BLaER1 (cell line): Measurements from ENCODE around the gene UBE2O.

Experiments used
- H3K27ac ChIP-seq: shearing (Covaris generic); formaldehyde crosslinking; 2 replicates; pipeline ENCODE4 v1.8.1; 2022
- H3K27me3 ChIP-seq: shearing (Covaris generic); formaldehyde crosslinking; 2 replicates; pipeline ENCODE4 v1.8.1; 2022
- H3K36me3 ChIP-seq: shearing (Covaris generic); formaldehyde crosslinking; 2 replicates; pipeline ENCODE4 v1.8.1; 2022
- H3K4me1 ChIP-seq: shearing (Covaris generic); formaldehyde crosslinking; 2 replicates; pipeline ENCODE4 v1.8.1; 2022
- H3K4me2 ChIP-seq: shearing (Covaris generic); formaldehyde crosslinking; 2 replicates; pipeline ENCODE4 v1.8.1; 2022
- H3K4me3 ChIP-seq: shearing (Covaris generic); formaldehyde crosslinking; 2 replicates; pipeline ENCODE4 v1.8.1; 2022
- H3K9ac ChIP-seq: shearing (Covaris generic); formaldehyde crosslinking; 2 replicates; pipeline ENCODE4 v1.8.1; 2022
- H3K9me3 ChIP-seq: shearing (Covaris generic); formaldehyde crosslinking; 2 replicates; pipeline ENCODE4 v1.8.1; 2022
- H4K20me1 ChIP-seq: shearing (Covaris generic); formaldehyde crosslinking; 2 replicates; pipeline ENCODE4 v1.8.1; 2022
- Cebpa-rat ChIP-seq: shearing (Covaris generic); IDR thresholded peaks from 2 replicates; pipeline ENCODE4 v1.8.1; 2022

The UBE2O gene

DNA sequence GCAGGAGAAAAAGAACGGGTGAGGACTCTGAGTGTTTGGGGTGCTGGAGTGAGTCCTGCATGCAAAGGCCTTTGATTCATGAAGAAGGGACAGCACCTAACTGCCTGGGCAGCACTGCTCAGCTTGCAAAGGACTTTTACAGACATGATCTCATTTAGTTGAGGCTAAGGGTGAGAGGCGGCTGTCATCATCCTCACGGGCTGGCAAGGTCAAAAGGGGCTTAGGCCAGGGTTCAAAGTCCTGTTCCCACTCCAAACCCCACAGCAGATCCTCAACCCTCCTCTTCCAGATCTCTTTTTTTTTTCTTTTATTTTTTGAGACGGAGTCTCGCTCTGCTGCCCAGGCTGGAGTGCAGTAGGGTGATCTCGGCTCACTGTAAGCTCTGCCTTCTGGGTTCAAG is 43.5 kb upstream of the UBE2O start:
- H3K4me1 ChIP-seq = peaks cover 94% of the 10 kb centered on the region
- no peaks in the 10 kb centered on the region for H3K27me3 ChIP-seq
- TF ChIP-seq Cebpa-rat = no peak
- H3K4me3 ChIP-seq = no peak overlapping the region
- H3K36me3 ChIP-seq = peaks cover 10% of the 10 kb centered on the region
- H3K27ac ChIP-seq = no peak overlapping the region
- H3K9me3 ChIP-seq = no peaks in the 10 kb centered on the region
- H3K9ac ChIP-seq = peak overlapping the region; percentile 45; the same call in 1 of the 2 replicates
- peaks cover 57% of the 10 kb centered on the region for H4K20me1 ChIP-seq
- peak overlapping the region; percentile 100 for H3K4me2 ChIP-seq

DNA sequence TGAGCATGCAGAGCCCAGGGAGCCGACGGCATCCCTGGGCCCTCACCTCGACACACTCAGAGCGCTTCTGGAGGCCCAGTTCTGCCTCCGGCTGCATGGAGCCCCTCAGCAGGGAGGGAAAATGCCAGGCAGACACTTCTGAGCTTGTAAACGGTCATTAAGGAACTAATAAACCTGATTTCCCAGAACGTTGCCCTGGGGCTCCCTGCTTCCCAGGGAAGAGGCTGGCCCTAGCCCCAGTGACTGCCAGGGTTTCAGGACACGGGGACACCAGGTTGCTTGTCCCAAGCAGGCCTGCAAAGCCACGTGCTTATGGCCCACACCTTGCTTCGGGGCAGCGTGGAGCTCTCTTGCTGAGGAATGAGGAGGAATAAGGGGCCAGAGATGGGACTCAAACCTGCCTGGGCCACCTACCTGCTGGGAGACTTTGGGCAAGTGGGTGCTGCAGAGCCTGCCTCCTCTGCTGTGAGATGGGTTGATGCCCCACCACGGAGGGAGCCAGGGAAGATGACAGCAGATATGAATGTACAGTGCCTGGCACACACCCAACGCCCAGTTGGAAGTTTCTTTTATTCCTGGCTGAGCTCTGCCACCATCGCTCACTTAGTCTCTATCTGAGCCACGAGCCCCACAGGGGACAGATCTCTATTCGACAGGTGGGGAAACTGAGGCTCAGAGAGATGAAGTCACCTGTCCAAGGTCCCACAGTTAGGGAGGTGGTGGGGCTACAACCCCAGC is 42.9 kb upstream of the UBE2O start:
- no peak for TF ChIP-seq Cebpa-rat
- H3K4me3 ChIP-seq = no peak overlapping the region
- peak overlapping the region; percentile 94; the same call in 1 of the 2 replicates for H3K27ac ChIP-seq
- peaks cover 10% of the 10 kb centered on the region for H3K36me3 ChIP-seq
- H3K4me1 ChIP-seq = peaks cover 99% of the 10 kb centered on the region
- no peak overlapping the region for H3K9ac ChIP-seq
- no peaks in the 10 kb centered on the region for H3K27me3 ChIP-seq
- H3K9me3 ChIP-seq = no peaks in the 10 kb centered on the region
- peaks cover 57% of the 10 kb centered on the region for H4K20me1 ChIP-seq
- peak overlapping the region; percentile 100 for H3K4me2 ChIP-seq

DNA sequence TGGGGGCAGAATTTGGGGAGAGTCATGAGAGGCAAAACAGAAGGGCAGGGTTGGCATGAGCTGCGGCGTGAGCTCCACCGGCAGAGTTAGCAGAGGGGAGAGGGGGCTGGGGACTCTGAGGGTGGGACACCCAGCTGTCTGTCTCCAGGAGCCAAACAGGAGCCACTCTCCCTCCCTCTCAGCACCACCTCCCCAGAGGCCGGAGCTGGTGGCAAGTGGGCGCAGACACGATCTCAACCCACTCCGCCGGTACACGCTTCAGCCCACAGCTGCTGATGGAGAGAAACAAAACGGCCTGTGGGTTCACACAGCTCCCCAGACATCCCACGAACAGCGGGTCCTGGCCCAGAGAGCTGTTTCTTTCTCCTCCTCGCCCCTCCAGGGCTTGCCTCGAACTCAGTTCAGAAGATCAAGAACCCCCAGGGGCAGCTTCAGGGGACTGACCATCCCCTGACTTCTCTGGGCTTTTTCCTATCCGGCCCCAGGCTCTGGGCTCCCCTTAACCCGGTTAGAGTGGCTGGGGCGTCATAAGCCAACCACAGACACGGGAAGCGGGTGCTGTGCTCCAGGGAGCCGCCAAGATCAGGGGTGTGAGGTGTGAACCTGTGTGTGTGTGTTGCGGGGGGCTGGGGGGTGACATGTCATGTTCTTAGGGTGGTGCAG is 40.7 kb upstream of the UBE2O start:
- Histone ChIP-seq H3K9me3 (no peaks in the 10 kb centered on the region), H4K20me1 (peaks cover 45% of the 10 kb centered on the region), H3K4me1 (peaks cover 100% of the 10 kb centered on the region), H3K27me3 (no peaks in the 10 kb centered on the region), H3K36me3 (peaks cover 10% of the 10 kb centered on the region), H3K9ac (peak overlapping the region; percentile 80), H3K27ac (peak overlapping the region; percentile 94), H3K4me3 (peak overlapping the region; percentile 63), H3K4me2 (peak overlapping the region; percentile 100)
- TF ChIP-seq Cebpa-rat = no peak

DNA sequence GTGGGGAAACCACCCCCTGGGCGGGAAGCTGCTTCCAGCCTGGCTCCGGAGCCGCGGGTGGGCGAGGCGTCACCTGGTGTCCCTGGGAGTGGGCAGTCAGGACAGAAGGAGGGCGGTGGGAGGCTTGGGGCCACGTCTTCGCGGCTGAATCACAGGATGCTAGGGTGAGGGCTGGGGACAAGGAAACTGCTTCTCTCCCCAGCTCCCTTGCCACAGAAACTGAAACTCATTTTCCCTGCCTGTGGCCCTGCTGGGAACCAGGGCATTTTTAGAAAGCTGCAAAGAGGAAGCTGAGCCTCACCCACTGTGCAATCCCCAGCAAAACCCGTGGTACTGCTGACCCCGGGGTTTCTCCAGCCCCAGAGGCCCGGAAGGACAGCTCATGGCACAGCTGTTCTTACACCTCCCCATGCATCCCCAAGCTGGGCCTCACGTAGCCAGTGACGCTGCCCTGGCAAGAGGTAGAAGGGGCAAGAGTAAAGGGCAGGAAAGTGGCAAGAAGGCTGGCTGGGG is 40.1 kb upstream of the UBE2O start:
- Histone ChIP-seq H4K20me1 (peaks cover 39% of the 10 kb centered on the region), H3K4me1 (peaks cover 95% of the 10 kb centered on the region), H3K27ac (peak overlapping the region; percentile 94), H3K4me3 (peak overlapping the region; percentile 63), H3K9ac (peak overlapping the region; percentile 80), H3K4me2 (peak overlapping the region; percentile 100), H3K36me3 (peaks cover 8% of the 10 kb centered on the region), H3K27me3 (no peaks in the 10 kb centered on the region), H3K9me3 (no peaks in the 10 kb centered on the region)
- no peak for TF ChIP-seq Cebpa-rat

DNA sequence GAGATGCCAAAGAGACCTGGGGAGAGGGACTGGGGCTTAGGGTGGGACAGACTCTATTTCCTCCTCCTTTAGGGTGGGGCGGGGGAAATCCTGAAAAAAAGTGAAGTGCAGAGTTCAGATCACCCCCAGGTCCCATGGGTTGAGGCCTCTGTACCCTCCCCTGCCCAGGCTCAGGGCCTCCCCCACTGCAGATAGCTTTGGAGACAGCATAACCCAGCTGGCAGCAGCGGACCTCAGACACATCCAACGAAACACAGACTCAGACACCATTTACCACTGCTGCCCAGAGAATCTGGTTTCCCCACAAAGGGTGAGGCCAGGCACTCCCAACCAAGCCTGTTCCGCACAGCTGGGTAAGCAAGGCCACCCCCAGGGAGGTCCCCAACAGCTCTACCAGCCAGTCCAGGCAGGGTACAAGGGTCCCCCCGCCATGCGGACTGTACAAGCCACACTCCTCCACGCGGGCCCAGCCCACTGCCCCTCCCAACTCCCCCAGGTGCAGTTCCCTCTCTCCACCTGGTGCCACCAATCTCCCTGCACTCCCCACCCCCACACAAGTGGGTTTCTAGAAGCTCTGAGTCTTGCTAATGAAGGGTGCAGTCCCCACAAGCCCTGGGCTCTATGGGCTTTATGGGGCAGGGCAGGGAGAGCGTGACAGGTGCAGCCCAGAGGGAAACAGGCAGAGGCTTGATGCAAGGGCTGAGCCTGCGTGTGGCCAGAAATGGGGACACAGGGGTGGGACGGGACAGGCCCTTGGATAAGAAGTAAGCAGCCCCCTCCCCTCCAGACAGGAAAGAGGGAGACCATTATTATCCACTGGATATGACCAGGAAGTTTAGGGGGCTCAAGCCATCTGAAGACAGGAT is 39.4 kb upstream of the UBE2O start:
- Histone ChIP-seq H3K4me3 (peak overlapping the region; percentile 63), H3K27ac (peak overlapping the region; percentile 94), H3K36me3 (peaks cover 8% of the 10 kb centered on the region), H4K20me1 (peaks cover 32% of the 10 kb centered on the region), H3K4me1 (peaks cover 88% of the 10 kb centered on the region), H3K4me2 (peak overlapping the region; percentile 100), H3K27me3 (no peaks in the 10 kb centered on the region), H3K9ac (peak overlapping the region; percentile 80), H3K9me3 (no peaks in the 10 kb centered on the region)
- TF ChIP-seq Cebpa-rat = no peak

DNA sequence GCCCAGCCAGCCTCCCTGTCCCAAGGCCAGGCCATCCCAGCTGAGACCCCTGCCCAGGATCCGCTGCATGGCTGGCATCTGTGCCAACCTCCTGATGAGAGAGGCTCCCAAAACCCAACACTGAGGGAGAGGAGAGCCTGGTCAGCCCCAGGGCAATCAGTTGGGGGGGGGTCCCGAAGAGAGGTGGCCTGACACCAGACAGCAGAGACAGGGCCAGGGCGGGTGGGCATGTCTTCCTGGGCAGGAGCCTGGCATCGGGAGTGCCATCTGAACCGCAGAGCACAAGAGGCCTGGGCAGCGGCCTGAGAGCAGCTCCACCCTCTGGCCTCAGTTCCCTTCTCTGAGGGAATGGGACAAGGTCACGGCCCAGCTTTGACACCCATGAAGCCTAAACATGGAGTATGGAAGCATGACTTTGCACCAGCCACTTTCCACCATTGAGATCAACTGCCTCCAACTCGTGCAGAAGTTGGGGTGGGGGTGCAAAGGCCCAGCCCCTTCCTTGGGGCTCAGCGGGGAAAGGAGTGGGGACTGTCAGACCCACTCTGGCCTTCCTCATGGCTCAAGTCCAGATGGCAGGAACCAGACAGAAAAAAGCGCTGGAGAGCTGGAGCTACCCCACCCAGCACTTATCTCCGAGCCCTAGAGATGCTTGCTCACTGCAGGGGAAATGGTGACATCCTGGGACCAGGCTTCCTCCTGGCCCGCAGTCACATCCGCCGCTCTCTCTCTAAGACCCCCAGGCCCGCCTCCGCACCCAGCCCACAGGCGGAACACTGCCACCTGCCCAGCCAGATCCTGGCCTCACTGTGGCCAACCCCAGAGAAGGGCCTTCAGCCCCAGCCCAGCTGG is 38.5 kb upstream of the UBE2O start:
- H3K9ac ChIP-seq = peak overlapping the region; percentile 80
- peak overlapping the region; percentile 100 for H3K4me2 ChIP-seq
- peaks cover 16% of the 10 kb centered on the region for H3K36me3 ChIP-seq
- no peaks in the 10 kb centered on the region for H3K9me3 ChIP-seq
- peaks cover 81% of the 10 kb centered on the region for H3K4me1 ChIP-seq
- H3K27me3 ChIP-seq = no peaks in the 10 kb centered on the region
- peak overlapping the region; percentile 63 for H3K4me3 ChIP-seq
- no peak for TF ChIP-seq Cebpa-rat
- peaks cover 24% of the 10 kb centered on the region; the same call in 1 of the 2 replicates for H4K20me1 ChIP-seq
- peak overlapping the region; percentile 94 for H3K27ac ChIP-seq

DNA sequence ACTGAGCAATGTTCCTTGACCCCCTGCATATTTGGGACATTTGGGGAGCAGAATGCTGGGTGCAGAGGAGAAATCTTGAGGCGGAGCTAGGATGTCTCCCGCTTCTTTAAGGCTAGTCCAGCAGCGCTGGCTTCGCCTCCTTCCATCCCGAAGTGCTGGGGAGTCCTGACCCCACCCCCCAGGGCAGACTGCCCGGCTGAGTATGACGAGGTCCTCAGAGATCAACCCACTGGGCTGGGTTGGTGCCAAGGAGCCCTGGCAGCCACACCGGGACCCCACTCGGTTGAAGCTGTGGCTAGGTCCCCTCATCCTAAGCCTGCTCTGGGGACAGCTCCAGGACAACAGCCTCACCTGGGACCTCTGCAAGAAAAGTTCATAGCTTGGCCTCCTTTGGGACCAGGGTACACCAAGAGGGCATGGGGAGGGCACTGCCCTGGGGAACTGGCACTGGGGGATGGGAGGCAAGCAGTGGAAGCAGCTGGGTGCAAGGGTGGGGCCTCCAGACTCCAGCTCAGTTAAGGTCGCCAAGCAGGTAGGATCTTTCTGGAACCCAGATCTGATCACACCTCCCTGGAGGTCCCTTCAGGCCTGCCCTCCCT is 37.3 kb upstream of the UBE2O start:
- peaks cover 21% of the 10 kb centered on the region for H3K36me3 ChIP-seq
- no peak for TF ChIP-seq Cebpa-rat
- H3K27me3 ChIP-seq = no peaks in the 10 kb centered on the region
- H4K20me1 ChIP-seq = peaks cover 11% of the 10 kb centered on the region; the same call in 1 of the 2 replicates
- peak overlapping the region; percentile 100 for H3K4me2 ChIP-seq
- no peaks in the 10 kb centered on the region for H3K9me3 ChIP-seq
- peaks cover 81% of the 10 kb centered on the region for H3K4me1 ChIP-seq
- H3K27ac ChIP-seq = peak overlapping the region; percentile 94
- peak overlapping the region; percentile 12; the same call in 1 of the 2 replicates for H3K4me3 ChIP-seq
- peak overlapping the region; percentile 80 for H3K9ac ChIP-seq

DNA sequence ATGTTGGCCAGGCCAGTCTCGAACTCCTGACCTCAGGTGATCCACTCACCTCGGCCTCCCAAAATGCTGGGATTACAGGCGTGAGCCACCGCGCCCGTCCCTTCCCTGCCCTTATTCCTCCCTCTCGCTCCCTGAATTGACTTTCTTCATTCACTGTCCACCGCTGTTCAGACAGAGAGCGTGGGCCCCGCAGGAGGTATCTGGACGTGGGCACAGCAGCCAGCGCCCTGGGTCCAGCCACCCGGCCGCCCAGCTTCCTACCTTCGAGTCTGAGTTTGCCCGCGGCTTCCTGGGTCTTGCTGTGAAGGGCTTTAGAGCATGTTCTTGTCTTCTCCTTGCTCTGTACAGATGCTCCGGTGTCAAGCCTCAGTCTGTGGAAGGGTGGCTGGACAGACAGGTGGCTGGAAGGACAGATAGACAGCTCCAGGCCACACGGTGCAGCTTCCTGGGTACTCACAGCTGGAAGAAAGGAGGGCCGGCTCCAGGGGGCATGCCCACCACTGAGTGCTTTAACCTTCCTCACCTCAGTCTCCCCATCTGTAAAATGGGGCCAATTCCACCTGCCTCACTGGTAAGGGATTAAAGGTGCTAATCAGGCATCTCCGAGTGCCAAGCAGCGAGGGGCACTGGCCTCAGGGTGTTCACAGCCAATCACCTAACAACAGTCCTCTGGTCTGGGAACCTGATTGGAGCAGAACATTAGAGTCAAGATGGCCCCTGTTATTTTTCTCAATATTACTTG is 34.7 kb upstream of the UBE2O start:
- TF ChIP-seq Cebpa-rat = no peak
- Histone ChIP-seq H3K27me3 (no peaks in the 10 kb centered on the region), H3K9ac (no peak overlapping the region), H3K4me1 (peaks cover 81% of the 10 kb centered on the region), H3K4me2 (no peak overlapping the region), H3K36me3 (peaks cover 21% of the 10 kb centered on the region), H3K4me3 (no peak overlapping the region), H3K9me3 (no peaks in the 10 kb centered on the region), H3K27ac (no peak overlapping the region), H4K20me1 (0 out of 2 replicates have a peak, but pooled peaks cover 4% of the 10 kb centered on the region)
